GM12864 (cell line): Measurements from ENCODE around the gene IFNL1.

ENCODE experiments used
- DNase-seq: peaks from one replicate; pipeline ENCODE4 v3.0.0-alpha.2; 2011; ENCODE audit warnings: low read depth
- H3K4me3 ChIP-seq: 2 replicates; pipeline ENCODE4 v1.5.1; 2011; ENCODE audit warnings: mild to moderate bottlenecking, low read depth, low read length, control low read depth
- CTCF ChIP-seq: IDR thresholded peaks from 2 replicates; pipeline ENCODE4 v1.5.1; 2011; ENCODE audit warnings: low read depth, mild to moderate bottlenecking, moderate library complexity, low read length, control low read depth, inconsistent platforms; ENCODE audit errors: missing control alignments

The IFNL1 gene

GRCh38 chr19:39275578-39275977 is 20.6 kb upstream of the IFNL1 start:
- no peak overlapping the region for H3K4me3 ChIP-seq
- TF ChIP-seq CTCF: no peak
- DNase-seq: no peak

GRCh38 chr19:39276740-39277139 is 19.5 kb upstream of the IFNL1 start:
- no peak for TF ChIP-seq CTCF
- no peak overlapping the region for H3K4me3 ChIP-seq
- DNase-seq: no peak

GRCh38 chr19:39277598-39277997 is 18.6 kb upstream of the IFNL1 start:
- no peak for DNase-seq
- no peak overlapping the region for H3K4me3 ChIP-seq
- no peak for TF ChIP-seq CTCF

DNA sequence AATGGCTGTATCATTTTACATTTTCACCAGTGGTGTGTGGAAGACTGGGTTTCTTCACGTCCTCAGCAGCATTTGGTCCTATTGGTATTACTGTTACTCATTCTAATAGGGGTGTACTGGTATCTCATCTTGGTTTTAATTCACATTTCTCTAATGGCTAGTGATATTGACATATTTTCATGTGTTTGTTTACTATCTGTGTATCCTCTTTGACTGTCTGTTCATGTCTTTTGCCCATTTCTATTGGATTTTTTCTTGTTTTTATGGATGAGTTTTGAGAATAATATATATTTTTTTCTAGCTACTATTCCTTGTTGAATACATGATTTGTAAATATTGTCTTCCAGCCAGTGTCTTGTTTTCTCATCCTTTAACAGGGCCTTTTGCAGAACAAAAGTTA is 14.2 kb upstream of the IFNL1 start:
- H3K4me3 ChIP-seq: no peak overlapping the region
- TF ChIP-seq CTCF: no peak
- DNase-seq: no peak

DNA sequence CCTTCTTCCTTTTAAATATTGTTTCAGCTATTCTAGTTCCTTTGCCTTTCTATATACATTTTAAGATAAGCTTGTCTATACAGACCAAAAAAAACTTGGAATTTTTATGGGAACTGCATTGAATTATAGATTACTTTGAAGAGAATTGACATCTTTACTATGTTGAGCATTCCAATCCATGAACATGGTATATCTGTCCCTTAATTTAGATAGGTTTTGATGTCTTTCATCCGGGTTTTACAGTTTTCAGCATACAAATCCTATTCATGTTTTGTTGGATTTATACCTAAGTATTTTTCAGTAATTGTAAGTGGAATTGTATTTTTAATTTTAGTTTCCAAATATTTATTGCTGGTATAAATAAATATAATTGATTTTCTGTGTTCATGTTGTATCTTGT is 12.2 kb upstream of the IFNL1 start:
- no peak for TF ChIP-seq CTCF
- no peak overlapping the region for H3K4me3 ChIP-seq
- DNase-seq: no peak

DNA sequence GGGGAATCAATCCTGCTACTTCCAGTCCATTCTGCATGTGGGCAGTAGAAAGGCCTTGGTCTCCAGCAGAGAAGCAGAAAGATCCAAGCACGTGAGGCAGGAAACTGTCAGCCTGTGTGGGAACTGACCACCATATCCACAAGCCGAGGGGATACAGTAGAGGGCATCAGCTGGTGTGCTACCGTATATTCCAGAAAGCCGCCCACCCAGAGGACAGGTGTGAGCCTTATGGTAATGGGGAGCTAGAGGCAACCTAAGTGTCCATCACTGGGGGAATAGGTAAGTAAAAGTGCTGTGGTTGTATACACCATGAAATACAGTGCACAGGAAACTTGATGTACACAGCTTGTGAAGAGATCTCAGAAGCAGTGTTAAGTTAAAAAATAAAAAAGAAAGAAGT is 2.8 kb upstream of the IFNL1 start:
- no peak for DNase-seq
- no peak for TF ChIP-seq CTCF
- H3K4me3 ChIP-seq: no peak overlapping the region

DNA sequence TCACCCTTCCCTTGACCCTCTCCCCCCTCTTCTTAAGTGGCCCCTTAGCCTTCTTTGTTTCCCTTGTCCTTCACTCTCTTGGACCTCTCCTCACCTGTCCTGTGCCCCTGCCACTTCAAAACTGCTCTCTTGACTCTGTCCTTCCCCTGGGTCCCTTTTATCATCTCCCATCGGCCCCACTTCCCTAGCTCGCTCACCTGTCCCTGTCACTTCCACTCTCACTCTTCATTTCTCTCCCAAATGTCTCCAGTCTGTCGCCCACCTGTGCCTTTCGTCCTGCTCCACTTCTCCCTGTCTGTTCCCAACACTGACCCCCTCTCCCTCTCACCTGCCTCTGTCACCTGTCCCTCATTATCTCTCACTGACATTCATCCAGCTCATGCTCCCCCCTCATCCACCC is 699 bp downstream of the IFNL1 start:
- no peak overlapping the region for H3K4me3 ChIP-seq
- no peak for DNase-seq
- TF ChIP-seq CTCF: no peak
